Erythroblast (primary cell): Measurements from ENCODE around the gene ERBB2.

ENCODE experiments used
- DNase-seq, 2 experiments: peaks; one replicate each; lab custom pipeline; 2025; lab: John Stamatoyannopoulos, UW
- GATA1 ChIP-seq: IDR thresholded peaks from 2 replicates; pipeline ENCODE4 v1.6.1; 2011; ENCODE audit warnings: low read depth, mild to moderate bottlenecking, control low read depth, low read length, moderate library complexity
- POLR2A ChIP-seq: IDR thresholded peaks from 2 replicates; pipeline ENCODE4 v1.6.1; 2011; ENCODE audit warnings: mild to moderate bottlenecking, low read length

ERBB2 gene

DNA sequence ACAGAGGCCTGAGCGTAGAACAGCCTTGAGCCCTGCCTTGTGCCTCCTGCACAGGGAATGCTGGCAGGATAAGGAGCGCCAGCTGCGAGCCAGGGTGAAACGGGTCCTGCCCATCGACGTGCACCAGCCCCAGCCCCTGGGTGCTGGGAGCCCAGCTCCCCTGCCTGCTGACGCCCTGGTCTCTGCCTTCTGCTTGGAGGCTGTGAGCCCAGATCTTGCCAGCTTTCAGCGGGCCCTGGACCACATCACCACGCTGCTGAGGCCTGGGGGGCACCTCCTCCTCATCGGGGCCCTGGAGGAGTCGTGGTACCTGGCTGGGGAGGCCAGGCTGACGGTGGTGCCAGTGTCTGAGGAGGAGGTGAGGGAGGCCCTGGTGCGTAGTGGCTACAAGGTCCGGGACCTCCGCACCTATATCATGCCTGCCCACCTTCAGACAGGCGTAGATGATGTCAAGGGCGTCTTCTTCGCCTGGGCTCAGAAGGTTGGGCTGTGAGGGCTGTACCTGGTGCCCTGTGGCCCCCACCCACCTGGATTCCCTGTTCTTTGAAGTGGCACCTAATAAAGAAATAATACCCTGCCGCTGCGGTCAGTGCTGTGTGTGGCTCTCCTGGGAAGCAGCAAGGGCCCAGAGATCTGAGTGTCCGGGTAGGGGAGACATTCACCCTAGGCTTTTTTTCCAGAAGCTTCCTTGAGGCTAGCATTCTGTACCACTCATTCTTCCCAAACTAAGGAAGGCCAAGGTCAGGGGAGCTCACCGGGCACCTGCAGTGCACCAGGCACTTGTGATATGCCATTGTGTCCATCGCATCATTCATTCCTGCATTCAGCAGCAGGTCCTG, 29.7 kb upstream of the ERBB2 start:
- TF ChIP-seq POLR2A (no peak), GATA1 (no peak)
- DNase-seq = no peak

GRCh38 chr17:39670746-39671145, 29.1 kb upstream of the ERBB2 start:
- TF ChIP-seq GATA1 (no peak), POLR2A (no peak)
- no peak for DNase-seq

GRCh38 chr17:39671651-39672521, 28.0 kb upstream of the ERBB2 start:
- peak; percentile 39 to 42 for DNase-seq
- TF ChIP-seq POLR2A (no peak), GATA1 (no peak)

DNA sequence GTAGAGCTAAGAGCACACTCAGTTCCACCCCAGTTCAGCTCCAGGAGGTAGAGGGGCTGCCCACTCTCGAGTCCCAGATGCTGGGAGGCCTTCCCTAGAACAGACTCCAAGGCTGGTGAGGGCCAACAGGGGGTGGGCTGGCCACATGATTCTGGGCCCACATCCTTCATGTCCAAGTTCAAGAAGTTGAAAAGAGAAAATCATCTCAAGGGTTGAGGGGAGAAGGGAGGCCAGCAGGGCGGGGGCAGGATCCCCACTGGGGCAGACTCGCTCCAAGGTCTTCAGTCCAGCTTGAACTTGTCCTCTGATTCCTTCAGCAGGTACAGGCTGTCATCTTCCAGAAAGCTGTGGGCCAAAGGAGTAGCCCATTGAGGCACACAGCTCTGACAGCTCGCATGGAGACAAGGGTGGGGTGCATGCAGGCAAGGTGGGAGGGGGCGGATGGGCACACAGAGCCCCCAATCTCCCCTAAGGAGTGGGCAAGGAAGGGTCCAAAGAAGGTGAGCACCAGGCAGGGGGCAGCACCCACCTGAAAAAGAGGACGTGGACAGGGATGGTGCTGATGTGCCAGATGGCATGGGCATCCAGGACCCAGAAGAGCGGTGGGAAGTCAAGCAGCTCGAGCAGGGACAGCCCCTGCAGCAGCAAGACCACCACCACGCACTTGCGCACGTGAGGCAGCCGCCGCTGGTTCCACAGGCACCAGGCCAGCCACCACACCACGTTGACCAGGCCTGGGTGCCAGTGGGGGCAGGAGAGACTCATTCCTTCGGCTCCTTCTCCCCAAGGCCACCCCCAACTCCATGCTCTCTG, 27.1 kb upstream of the ERBB2 start:
- DNase-seq = no peak

DNA sequence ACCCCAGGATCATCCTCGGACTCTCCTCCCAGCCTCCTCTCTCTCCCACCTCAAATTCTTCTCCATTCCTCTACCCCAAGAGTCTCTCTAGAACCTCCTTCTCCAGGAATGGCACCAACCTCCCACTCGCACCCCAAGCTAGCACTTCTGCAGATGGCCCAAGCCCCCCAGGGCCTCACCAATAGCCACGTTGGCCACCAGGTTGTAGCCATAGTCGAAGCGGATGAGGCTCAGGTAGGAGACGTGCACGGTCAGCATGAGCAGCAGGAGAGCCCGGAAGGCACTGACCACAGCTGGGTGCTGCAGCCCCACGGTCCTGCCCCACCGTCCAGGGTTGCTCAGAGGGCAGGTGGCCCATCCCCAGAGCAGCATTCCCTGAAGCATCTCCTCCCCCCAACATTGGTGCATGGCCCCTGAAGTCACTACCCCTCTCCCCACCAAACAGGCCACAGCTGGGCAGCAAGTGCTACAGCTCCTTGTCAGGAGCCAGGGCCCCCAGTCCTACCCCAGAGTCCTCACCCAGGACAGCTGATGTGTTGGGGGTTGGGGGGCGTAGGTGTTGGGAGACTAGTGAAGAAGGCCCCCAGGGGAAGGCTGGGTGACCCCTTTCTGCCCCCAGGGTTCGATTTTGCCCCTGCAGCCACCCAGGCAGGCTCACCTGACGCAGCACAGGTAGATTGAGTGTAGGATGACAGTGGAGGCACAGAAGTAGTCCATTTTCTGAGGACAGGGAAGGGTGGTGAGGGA, 26.4 kb upstream of the ERBB2 start:
- TF ChIP-seq POLR2A (no peak), GATA1 (no peak)
- DNase-seq = no peak

More for the DNA sequence above, 27.1 kb upstream of the ERBB2 start:
- no peak for TF ChIP-seq GATA1

DNA sequence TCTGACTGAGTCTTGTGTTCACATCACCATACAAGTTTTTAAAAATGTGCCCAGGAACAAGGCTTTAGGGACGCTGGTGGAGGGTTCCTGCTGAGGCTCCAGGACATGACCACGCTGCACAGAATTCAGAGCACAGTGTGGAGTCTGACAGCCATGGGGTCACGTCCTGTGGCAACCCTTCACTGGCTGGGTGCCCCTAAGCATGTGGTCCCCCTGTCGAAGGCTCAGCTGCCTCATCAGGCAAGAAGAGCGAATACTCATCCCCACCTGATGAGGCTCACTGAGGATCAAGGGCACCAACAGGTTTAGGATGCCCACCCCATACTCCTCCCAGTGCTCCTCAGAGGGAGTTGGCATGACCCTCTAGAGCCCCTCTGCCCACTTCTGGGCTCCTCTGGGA, 25.7 kb upstream of the ERBB2 start:
- TF ChIP-seq POLR2A (no peak), GATA1 (no peak)

GRCh38 chr17:39674702-39675389, 25.0 kb upstream of the ERBB2 start:
- peak; percentile 42 to 57 for DNase-seq
- TF ChIP-seq POLR2A (peak; percentile 29), GATA1 (no peak)

More for the DNA sequence above, 25.7 kb upstream of the ERBB2 start:
- no peak for DNase-seq

- TF ChIP-seq GATA1 (no peak), POLR2A (no peak)
- DNase-seq = no peak
These were observed 24.3 kb upstream of the ERBB2 start for GRCh38 chr17:39675390-39676082.

DNA sequence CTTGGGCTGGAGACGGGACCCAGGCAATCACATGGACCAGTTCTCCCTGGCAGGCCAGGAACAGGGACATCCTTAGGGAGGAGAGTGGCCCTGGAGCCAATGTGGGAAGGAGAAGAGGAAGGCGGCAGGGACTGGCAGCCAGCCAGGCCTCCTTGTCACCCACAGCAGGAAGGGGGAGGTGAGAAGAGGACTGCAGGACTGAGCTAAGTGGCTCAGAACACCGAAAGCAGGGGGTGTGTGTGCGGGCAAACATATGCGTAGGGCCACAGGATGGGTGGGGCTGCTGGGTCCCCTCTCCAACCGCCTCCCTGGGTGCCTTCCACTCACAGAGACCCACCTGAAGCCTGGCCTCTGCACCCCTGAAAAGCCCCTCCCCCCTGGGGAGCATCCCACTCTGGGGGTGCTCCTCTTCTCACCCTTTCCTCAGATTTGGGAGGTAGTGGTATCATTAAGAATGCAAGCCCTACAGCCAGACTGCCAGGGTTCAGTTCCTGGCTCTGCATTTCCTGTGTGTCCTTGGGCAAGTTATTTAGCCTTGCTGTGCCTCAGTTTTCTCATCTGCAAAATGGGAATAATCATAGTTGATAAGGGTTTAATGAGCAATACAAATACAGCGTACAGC, 23.6 kb upstream of the ERBB2 start:
- no peak for TF ChIP-seq GATA1
- peak; percentile 54 to 62 for DNase-seq

GRCh38 chr17:39677072-39677471, 22.8 kb upstream of the ERBB2 start:
- no peak for DNase-seq
- TF ChIP-seq GATA1 (no peak), POLR2A (no peak)

GRCh38 chr17:39677542-39678339, 22.1 kb upstream of the ERBB2 start:
- no peak for DNase-seq
- TF ChIP-seq POLR2A = no peak
